Measurements from ENCODE around the gene SMARCD3.

DNA sequence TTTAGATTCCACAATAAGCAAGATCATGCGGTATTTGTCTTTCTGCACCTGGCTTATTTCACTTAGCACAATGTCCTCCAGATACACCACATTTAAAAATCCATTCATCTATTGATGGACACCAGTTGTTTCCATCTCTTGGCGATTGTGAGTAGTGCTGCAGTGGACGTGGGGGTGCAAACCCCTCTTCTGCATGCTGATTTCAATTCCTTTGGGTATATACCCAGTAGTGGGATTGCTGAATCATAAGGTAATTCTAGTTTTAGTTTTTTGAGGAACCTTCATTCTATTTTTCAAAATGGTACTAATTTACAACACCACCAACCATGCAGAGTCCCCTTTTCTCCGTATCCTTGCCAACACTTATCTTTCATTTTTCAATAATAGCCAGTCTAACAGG is 59.5 kb downstream of the SMARCD3 start:
- TF ChIP-seq CTCF (IDR thresholded peaks at IDR 0.05; ENCODE audit: insufficient read depth, low read length) (no peak), REST (IDR thresholded peaks at IDR 0.05; ENCODE audit: insufficient replicate concordance, low read depth) (no peak)
